ENCODE measurements around the gene DAGLB.

DAGLB gene

DNA sequence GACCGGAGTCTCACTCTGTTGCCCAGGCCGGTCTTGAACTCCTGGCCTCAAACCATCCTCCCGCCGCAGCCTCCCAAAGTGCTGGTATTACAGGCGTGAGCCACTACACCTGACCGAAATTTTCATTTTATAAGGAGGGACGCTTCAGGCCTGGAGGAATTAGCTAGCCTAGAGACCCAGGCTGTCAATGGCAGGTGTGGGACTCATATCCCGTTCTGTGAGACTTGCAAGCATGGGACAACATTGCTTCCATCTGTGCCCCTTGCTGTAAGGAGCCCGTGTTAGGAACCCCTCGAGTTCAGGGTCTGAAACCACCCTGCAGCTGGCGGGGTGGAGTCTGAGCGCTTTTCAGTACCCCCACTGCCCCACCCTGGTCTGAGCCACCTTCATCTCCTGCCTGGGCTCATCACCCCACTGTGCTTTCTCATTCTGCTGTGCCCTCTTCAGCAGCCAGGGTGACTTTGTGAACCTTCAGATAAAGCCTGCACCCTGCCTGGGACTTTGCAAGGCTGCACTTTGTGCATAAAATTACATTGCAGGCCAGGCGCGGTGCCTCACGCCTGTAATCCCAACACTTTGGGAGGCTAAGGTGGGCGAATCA is 1.3 kb upstream of the DAGLB start:
- H3K4me3 ChIP-seq (replicated peaks in 1 of 2; ENCODE audit: low read depth in 2 of 2, low read length in 2 of 2), result no peak overlapping the region
- TF ChIP-seq, protein P1, sequence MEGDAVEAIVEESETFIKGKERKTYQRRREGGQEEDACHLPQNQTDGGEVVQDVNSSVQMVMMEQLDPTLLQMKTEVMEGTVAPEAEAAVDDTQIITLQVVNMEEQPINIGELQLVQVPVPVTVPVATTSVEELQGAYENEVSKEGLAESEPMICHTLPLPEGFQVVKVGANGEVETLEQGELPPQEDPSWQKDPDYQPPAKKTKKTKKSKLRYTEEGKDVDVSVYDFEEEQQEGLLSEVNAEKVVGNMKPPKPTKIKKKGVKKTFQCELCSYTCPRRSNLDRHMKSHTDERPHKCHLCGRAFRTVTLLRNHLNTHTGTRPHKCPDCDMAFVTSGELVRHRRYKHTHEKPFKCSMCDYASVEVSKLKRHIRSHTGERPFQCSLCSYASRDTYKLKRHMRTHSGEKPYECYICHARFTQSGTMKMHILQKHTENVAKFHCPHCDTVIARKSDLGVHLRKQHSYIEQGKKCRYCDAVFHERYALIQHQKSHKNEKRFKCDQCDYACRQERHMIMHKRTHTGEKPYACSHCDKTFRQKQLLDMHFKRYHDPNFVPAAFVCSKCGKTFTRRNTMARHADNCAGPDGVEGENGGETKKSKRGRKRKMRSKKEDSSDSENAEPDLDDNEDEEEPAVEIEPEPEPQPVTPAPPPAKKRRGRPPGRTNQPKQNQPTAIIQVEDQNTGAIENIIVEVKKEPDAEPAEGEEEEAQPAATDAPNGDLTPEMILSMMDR (IDR thresholded peaks at IDR 0.05; ENCODE audit: low read depth, low read length), result no peak
- no peak for DNase-seq (ENCODE audit: low read depth in 2 of 2)

GRCh38 chr7:6446838-6447580 is 745 bp downstream of the DAGLB start:
- TF ChIP-seq, protein P1 (IDR thresholded peaks at IDR 0.05; ENCODE audit: low read depth, low read length), result no peak
- peak overlapping the region; percentile 100 for H3K4me3 ChIP-seq (replicated peaks in 1 of 2; ENCODE audit: low read depth in 2 of 2, low read length in 2 of 2)
- peak; percentile 86 to 93 for DNase-seq (ENCODE audit: low read depth in 2 of 2)

GRCh38 chr7:6444516-6445269 is 3.1 kb downstream of the DAGLB start:
- peak in 1 of 2 donors; percentile 47 for DNase-seq (ENCODE audit: low read depth in 2 of 2)
- TF ChIP-seq, protein P1 (IDR thresholded peaks at IDR 0.05; ENCODE audit: low read depth, low read length), result no peak
- H3K4me3 ChIP-seq (replicated peaks in 1 of 2; ENCODE audit: low read depth in 2 of 2, low read length in 2 of 2), result no peak overlapping the region

DNA sequence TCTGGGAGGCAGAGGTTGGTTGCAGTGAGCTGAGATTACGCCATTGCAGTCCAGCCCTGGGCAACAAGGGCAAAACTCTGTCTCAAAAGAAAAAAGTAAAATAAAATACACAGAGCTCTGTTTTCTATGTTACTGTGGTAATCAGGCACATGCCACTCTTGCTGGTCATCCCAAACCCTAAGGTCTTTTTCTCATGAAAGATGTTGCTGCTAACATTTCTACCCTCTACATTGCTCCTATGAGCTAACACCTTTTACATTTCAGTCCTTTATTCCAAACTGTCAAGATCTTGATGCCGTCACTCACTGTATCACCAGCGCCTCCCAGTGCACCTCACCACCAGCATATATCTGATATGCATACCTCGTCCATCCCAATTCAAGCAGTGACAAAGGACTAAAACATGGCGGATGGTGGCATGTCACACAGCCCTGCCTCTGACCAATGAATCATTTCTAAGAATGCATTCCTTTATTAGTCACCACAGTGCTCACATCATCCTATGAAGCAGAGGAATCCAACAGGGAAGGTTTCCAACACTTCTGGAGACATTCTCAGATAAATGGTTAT is 4.3 kb downstream of the DAGLB start:
- TF ChIP-seq, protein P1 (IDR thresholded peaks at IDR 0.05; ENCODE audit: low read depth, low read length), result no peak
- no peak overlapping the region for H3K4me3 ChIP-seq (replicated peaks in 1 of 2; ENCODE audit: low read depth in 2 of 2, low read length in 2 of 2)
- peak; percentile 87 to 97 for DNase-seq (ENCODE audit: low read depth in 2 of 2)

- TF ChIP-seq, protein P1 (IDR thresholded peaks at IDR 0.05; ENCODE audit: low read depth, low read length), result no peak
- no peak overlapping the region for H3K4me3 ChIP-seq (replicated peaks in 1 of 2; ENCODE audit: low read depth in 2 of 2, low read length in 2 of 2)
- peak; percentile 58 to 83 for DNase-seq (ENCODE audit: low read depth in 2 of 2)
Measured at GRCh38 chr7:6442114-6442513, 5.6 kb downstream of the DAGLB start.

GRCh38 chr7:6440381-6440780 is 7.4 kb downstream of the DAGLB start:
- no peak overlapping the region for H3K4me3 ChIP-seq (replicated peaks in 1 of 2; ENCODE audit: low read depth in 2 of 2, low read length in 2 of 2)
- no peak for DNase-seq (ENCODE audit: low read depth in 2 of 2)
- TF ChIP-seq, protein P1 (IDR thresholded peaks at IDR 0.05; ENCODE audit: low read depth, low read length), result no peak

Data from cardiac fibroblast (primary cell).